Dendritic cell treated with granulocyte-macrophage colony-stimulating factor and Interleukin-4, amounts not matched to agents 40 ng/mL and 50 ng/mL, for 4 days (primary cell): Measurements from ENCODE around the gene VPREB3.

ENCODE experiments used
- H3K27ac Mint-ChIP-seq: one replicate; pipeline ENCODE4 v1.8.0; 2022; ENCODE audit warnings: mild to moderate bottlenecking, mixed read lengths
- H3K27me3 Mint-ChIP-seq: one replicate; pipeline ENCODE4 v1.8.0; 2022; ENCODE audit warnings: mild to moderate bottlenecking, mixed read lengths
- H3K36me3 Mint-ChIP-seq: one replicate; pipeline ENCODE4 v1.8.0; 2022; ENCODE audit warnings: low read depth, mixed read lengths
- H3K4me1 Mint-ChIP-seq: one replicate; pipeline ENCODE4 v1.8.0; 2022; ENCODE audit warnings: low read depth, mixed read lengths
- H3K4me3 Mint-ChIP-seq: one replicate; pipeline ENCODE4 v1.8.0; 2022; ENCODE audit warnings: mild to moderate bottlenecking, moderate library complexity, mixed read lengths
- H3K9me3 Mint-ChIP-seq: one replicate; pipeline ENCODE4 v1.8.0; 2022; ENCODE audit warnings: mixed read lengths
- intact Hi-C: fragments of 100-400 bp; cut with micrococcal nuclease; formaldehyde crosslinking; loops from one replicate; pipeline ENCODE4 v1.15.0; 2022

Gene VPREB3

GRCh38 chr22:23779083-23779482, 24.9 kb upstream of the VPREB3 start:
- intact Hi-C loops: no loop called here
- Mint-ChIP-seq H3K9me3 (no peaks in the 10 kb centered on the region), H3K4me3 (no peak overlapping the region), H3K4me1 (no peaks in the 10 kb centered on the region), H3K27me3 (peaks cover 11% of the 10 kb centered on the region), H3K27ac (no peak overlapping the region), H3K36me3 (no peaks in the 10 kb centered on the region)

DNA sequence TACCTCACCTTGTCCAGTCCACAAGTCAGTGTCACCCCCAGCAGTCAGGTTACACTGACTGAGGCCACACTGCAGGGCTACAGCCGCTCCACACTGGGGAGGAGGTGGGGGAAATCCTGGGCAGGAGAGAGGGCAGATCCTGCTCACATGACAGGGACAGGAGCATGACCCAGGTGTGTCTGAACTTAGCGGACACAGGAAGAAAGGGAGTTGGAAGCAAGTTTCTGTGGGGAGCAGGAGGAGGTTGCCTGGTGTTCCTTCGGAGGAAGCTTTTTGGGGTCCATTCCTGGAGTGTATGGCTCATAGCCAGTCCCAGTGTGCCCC, 24.3 kb upstream of the VPREB3 start:
- intact Hi-C loops: no loop called here
- no peaks in the 10 kb centered on the region for H3K36me3 Mint-ChIP-seq
- H3K27ac Mint-ChIP-seq: no peak overlapping the region
- H3K4me1 Mint-ChIP-seq: no peaks in the 10 kb centered on the region
- no peak overlapping the region for H3K4me3 Mint-ChIP-seq
- peaks cover 16% of the 10 kb centered on the region for H3K27me3 Mint-ChIP-seq
- H3K9me3 Mint-ChIP-seq: no peaks in the 10 kb centered on the region

- H3K4me1 Mint-ChIP-seq: peaks cover 4% of the 10 kb centered on the region
Observed at GRCh38 chr22:23777776-23778576, 23.8 kb upstream of the VPREB3 start.

DNA sequence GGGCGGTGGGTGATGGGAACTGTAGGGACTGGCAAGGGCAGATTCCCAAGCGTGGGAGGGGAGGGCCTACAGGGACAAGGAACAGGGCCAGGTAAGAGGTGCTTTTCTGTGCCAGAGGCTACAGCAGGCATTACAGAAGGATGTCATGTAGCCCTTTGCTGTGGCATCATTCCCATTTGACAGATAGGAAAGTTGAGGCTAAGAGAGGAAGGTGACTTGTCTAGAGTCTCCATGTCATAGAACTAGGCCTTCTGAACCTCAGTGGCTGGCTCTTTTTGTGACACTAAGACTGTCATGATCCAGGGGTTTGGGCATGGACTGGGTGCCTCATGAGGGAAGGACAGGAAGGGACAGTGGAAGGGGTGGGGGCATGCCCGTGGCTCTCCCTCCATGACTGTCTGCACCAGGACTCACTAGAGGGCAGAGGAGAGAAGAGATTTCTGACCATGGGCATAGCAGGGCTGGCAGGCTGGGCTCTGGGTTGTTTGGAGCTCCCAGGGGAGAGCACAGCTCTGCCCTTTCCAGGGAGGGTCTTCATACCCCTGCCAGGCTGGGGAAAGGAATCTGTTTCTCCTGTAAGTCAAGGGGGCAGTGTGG, 21.7 kb upstream of the VPREB3 start:
- peak overlapping the region; percentile 7 for H3K27ac Mint-ChIP-seq
- intact Hi-C loops: no loop called here
- H3K27me3 Mint-ChIP-seq: peaks cover 34% of the 10 kb centered on the region
- no peak overlapping the region for H3K4me3 Mint-ChIP-seq
- H3K36me3 Mint-ChIP-seq: no peaks in the 10 kb centered on the region
- H3K4me1 Mint-ChIP-seq: peaks cover 15% of the 10 kb centered on the region
- H3K9me3 Mint-ChIP-seq: no peaks in the 10 kb centered on the region

More at GRCh38 chr22:23777776-23778576, 23.8 kb upstream of the VPREB3 start:
- intact Hi-C loops: no loop called here
- no peaks in the 10 kb centered on the region for H3K9me3 Mint-ChIP-seq
- no peak overlapping the region for H3K4me3 Mint-ChIP-seq
- H3K36me3 Mint-ChIP-seq: no peaks in the 10 kb centered on the region
- H3K27me3 Mint-ChIP-seq: peaks cover 22% of the 10 kb centered on the region
- no peak overlapping the region for H3K27ac Mint-ChIP-seq

- Mint-ChIP-seq H3K27ac (no peak overlapping the region), H3K4me1 (peaks cover 16% of the 10 kb centered on the region), H3K4me3 (no peak overlapping the region), H3K9me3 (no peaks in the 10 kb centered on the region), H3K27me3 (peaks cover 34% of the 10 kb centered on the region), H3K36me3 (no peaks in the 10 kb centered on the region)
- intact Hi-C loops: no loop called here
Observed at GRCh38 chr22:23774922-23775436, 20.8 kb upstream of the VPREB3 start.

DNA sequence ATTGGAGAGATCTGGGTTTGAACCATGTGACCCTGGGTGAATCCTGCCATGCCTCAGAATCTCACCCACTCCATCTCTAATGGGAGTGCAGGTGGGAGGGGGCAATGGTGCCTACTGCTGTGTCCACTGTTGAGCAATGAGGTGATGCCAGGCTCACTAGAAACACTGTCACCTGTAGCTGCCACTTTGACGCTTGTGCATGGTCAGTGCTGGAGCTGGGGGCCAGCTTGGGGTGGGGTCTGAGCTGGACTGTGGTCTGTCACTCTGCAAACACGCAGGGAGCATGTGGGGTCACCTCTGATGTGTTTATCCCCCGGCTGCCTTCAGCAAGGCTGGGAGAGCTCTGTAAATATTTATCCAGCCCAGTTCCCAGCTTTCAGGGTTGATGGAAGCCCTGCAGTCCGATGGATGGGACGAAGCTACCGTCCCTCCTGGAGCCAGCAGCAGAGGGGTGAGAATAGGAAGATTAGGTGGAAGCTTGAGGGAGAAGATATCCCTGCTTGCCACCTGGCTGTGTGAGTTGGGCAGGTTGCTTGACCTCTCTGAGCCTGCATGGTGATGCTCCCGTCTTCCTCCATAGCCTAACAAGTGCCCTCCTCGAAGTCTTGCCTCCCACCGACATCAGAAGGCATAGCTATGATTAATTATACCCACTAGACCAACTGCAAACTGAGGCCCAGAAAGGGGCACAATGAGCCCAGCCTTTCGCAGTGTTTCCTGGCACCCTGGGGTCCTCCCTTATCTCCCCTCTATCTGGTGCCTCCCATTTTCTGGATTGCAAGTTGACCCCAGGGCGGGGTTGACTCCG, 20.1 kb upstream of the VPREB3 start:
- Mint-ChIP-seq H3K9me3 (no peaks in the 10 kb centered on the region), H3K36me3 (no peaks in the 10 kb centered on the region), H3K4me1 (peaks cover 16% of the 10 kb centered on the region), H3K27me3 (peaks cover 34% of the 10 kb centered on the region), H3K27ac (no peak overlapping the region), H3K4me3 (no peak overlapping the region)
- intact Hi-C loops: no loop called here

GRCh38 chr22:23773483-23774113, 19.4 kb upstream of the VPREB3 start:
- Mint-ChIP-seq H3K9me3 (no peaks in the 10 kb centered on the region), H3K4me3 (no peak overlapping the region), H3K36me3 (no peaks in the 10 kb centered on the region), H3K27me3 (peaks cover 34% of the 10 kb centered on the region), H3K4me1 (peaks cover 17% of the 10 kb centered on the region), H3K27ac (no peak overlapping the region)
- intact Hi-C loops: no loop called here

DNA sequence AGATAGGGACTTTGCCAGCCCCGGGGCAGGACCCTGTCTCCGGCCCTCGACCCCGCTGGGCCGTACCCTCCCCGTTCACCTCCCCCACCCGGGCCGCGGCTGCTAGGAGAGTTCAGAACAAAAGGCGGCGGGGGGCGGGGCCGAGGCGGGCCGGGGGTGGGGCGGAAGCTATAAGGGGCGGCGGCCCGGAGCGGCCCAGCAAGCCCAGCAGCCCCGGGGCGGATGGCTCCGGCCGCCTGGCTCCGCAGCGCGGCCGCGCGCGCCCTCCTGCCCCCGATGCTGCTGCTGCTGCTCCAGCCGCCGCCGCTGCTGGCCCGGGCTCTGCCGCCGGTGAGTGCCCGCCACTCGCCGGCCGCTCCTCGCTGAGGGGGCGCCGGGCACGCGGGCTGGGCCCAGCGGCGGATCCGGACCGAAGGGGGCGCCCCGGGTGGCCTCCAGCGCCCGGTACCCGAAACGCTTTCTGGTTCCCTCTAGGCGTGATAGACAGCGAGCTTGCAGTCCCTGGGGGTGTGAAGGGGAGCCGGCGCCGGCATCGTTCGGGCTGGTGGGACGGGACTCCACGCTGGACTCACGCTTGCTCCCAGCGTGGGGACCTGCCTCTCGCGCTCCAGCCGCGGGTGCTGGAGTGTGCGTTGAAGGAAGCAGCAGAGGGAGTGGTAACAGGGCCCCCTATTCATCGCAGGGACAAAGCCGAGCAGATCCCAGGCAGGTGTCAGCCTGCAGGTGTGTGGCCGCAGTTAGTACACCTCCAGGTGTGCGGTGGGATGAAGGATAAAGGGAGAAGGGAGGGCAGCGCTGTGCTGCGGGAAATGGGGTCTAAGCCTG, 18.6 kb upstream of the VPREB3 start, which contains the start of gene MMP11:
TSS of gene MMP11 (plus strand) at position 201 of the 825 bp plus-strand sequence. CDS start at position 223, 22 bp downstream.
- intact Hi-C loops: no loop called here
- Mint-ChIP-seq H3K36me3 (peaks cover 4% of the 10 kb centered on the region), H3K27ac (no peak within 1 kb of the TSS), H3K4me3 (peak within 1 kb of the TSS; percentile 61), H3K4me1 (peaks cover 22% of the 10 kb centered on the region), H3K9me3 (no peaks in the 10 kb centered on the region), H3K27me3 (peaks cover 34% of the 10 kb centered on the region)

DNA sequence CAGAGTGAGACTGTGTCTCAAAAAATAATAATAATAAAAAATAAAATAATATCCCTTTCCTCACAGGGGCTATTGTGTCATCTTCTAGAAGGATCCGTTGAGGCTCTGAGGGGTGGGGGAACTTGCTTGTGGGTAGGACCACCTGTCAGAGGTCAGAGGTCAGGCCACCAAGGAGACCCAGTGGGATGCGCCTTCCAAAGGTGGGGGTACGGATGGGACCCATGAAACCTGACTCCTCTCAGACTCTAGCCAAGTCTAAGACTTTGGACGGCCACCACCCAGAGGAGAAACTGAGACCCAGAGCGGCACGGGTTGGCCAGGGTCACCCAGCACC, 18.1 kb upstream of the VPREB3 start:
- no peaks in the 10 kb centered on the region for H3K9me3 Mint-ChIP-seq
- peaks cover 6% of the 10 kb centered on the region for H3K36me3 Mint-ChIP-seq
- peaks cover 22% of the 10 kb centered on the region for H3K4me1 Mint-ChIP-seq
- H3K4me3 Mint-ChIP-seq: peak overlapping the region; percentile 61
- intact Hi-C loops: no loop called here
- H3K27me3 Mint-ChIP-seq: peaks cover 34% of the 10 kb centered on the region
- H3K27ac Mint-ChIP-seq: no peak overlapping the region

GRCh38 chr22:23769321-23769965, 15.2 kb upstream of the VPREB3 start:
- no peak overlapping the region for H3K4me3 Mint-ChIP-seq
- H3K9me3 Mint-ChIP-seq: no peaks in the 10 kb centered on the region
- peaks cover 26% of the 10 kb centered on the region for H3K27me3 Mint-ChIP-seq
- peaks cover 23% of the 10 kb centered on the region for H3K36me3 Mint-ChIP-seq
- H3K27ac Mint-ChIP-seq: no peak overlapping the region
- H3K4me1 Mint-ChIP-seq: peaks cover 46% of the 10 kb centered on the region
- intact Hi-C loops: loop anchor here (5.0 kb wide), 2 partner anchors 52 to 78 kb away; no protein-coding TSS in a partner anchor

- peak within 1 kb of the TSS; percentile 92 for H3K4me3 Mint-ChIP-seq
- H3K27ac Mint-ChIP-seq: peak within 1 kb of the TSS; percentile 97
- intact Hi-C loops: loop anchor here (5.0 kb wide), 2 partner anchors 51 to 79 kb away; no protein-coding TSS in a partner anchor
- H3K9me3 Mint-ChIP-seq: no peaks in the 10 kb centered on the region
- H3K4me1 Mint-ChIP-seq: peaks cover 57% of the 10 kb centered on the region
- peaks cover 11% of the 10 kb centered on the region for H3K27me3 Mint-ChIP-seq
- peaks cover 29% of the 10 kb centered on the region for H3K36me3 Mint-ChIP-seq
Observed at GRCh38 chr22:23767673-23768548, 13.7 kb upstream of the VPREB3 start, which contains the start of gene CHCHD10. CHCHD10 (minus strand) TSS chr22:23767972; CDS start chr22:23767874, 98 bp downstream.

DNA sequence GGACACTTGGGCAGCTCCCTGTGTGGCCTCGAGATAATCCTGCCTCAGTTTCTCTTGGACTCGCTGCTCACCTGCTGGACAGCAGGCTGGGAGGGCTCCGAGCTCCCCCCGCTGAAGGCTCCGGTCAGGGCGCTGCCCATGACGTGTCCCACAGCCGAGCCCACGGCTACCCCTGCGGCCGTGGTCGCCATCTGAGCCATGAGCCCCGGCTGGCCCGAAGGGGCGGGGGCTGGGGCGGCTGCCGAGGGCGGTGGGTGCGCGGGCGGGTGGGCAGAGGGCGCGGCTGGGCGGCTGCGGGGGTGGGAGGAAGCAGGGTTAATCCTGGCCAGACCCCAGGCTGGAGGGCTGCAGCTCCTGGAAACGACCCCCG, 13.1 kb upstream of the VPREB3 start:
- H3K36me3 Mint-ChIP-seq: peaks cover 29% of the 10 kb centered on the region
- peaks cover 61% of the 10 kb centered on the region for H3K4me1 Mint-ChIP-seq
- H3K27ac Mint-ChIP-seq: peak overlapping the region; percentile 97
- H3K4me3 Mint-ChIP-seq: peak overlapping the region; percentile 92
- H3K27me3 Mint-ChIP-seq: peaks cover 8% of the 10 kb centered on the region
- no peaks in the 10 kb centered on the region for H3K9me3 Mint-ChIP-seq
- intact Hi-C loops: loop anchor here (5.0 kb wide), 2 partner anchors 50 to 80 kb away; no protein-coding TSS in a partner anchor
